ENCODE data around the gene CHST10.

The CHST10 gene

DNA sequence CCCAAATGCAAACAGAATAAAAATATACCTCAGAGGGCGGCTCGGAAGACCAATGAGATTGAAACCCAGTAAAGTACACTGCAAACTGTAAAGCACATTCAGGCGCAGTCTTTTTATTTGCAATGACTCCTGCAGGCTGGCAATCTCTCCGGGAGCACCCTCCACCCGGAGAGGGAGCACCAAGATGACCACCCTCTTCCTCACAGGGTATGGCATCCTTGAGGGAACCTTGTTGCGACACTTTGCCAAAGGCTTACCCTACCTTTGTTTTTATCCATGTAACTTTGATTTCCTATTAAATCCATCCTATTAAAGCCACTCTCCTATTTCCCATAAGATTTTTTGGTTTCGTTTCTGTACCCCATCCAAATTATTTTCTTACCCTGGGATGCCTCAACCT is 16.2 kb downstream of the CHST10 start:
- Histone ChIP-seq H3K4me1 (ENCODE audit: insufficient read depth, poor library complexity, severe bottlenecking) (no peaks in the 10 kb centered on the region), H3K27ac (ENCODE audit: poor library complexity, severe bottlenecking) (no peak overlapping the region), H3K36me3 (ENCODE audit: low read depth) (no peaks in the 10 kb centered on the region; the same call in 1 of the 2 replicates), H3K4me3 (ENCODE audit: severe bottlenecking) (no peak overlapping the region), H3K9me3 (ENCODE audit: severe bottlenecking) (no peaks in the 10 kb centered on the region), H3K27me3 (ENCODE audit: insufficient read depth, poor library complexity, severe bottlenecking) (no peaks in the 10 kb centered on the region)
- TF ChIP-seq, protein P1, sequence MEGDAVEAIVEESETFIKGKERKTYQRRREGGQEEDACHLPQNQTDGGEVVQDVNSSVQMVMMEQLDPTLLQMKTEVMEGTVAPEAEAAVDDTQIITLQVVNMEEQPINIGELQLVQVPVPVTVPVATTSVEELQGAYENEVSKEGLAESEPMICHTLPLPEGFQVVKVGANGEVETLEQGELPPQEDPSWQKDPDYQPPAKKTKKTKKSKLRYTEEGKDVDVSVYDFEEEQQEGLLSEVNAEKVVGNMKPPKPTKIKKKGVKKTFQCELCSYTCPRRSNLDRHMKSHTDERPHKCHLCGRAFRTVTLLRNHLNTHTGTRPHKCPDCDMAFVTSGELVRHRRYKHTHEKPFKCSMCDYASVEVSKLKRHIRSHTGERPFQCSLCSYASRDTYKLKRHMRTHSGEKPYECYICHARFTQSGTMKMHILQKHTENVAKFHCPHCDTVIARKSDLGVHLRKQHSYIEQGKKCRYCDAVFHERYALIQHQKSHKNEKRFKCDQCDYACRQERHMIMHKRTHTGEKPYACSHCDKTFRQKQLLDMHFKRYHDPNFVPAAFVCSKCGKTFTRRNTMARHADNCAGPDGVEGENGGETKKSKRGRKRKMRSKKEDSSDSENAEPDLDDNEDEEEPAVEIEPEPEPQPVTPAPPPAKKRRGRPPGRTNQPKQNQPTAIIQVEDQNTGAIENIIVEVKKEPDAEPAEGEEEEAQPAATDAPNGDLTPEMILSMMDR (IDR thresholded peaks at IDR 0.05; ENCODE audit: poor library complexity, severe bottlenecking): no peak
- DNase-seq (ENCODE audit: low spot score) (no peak), ATAC-seq (ENCODE audit: low read depth) (no peak)

DNA sequence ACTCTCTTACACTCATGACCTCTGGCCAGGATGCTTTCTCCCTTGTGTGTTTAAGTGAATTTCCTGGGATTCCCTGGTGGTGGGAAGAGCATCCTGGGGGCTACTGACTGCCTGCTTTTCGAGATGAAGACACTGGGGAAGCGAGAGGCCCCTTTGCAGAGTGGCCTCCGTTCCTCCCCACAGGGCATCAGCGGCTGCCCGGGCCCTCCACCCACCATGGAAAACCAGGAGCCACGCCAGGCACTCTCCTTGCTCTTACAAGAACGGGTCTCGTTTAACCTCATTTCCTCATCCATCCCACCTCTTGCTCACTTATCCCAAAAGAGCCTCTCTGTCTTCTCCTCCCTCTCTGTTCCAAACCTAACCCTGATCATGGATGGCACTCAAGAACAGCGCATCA is 17.8 kb downstream of the CHST10 start:
- Histone ChIP-seq H3K9me3 (ENCODE audit: severe bottlenecking) (no peaks in the 10 kb centered on the region), H3K27ac (ENCODE audit: poor library complexity, severe bottlenecking) (no peak overlapping the region), H3K36me3 (ENCODE audit: low read depth) (no peaks in the 10 kb centered on the region; the same call in 1 of the 2 replicates), H3K4me3 (ENCODE audit: severe bottlenecking) (no peak overlapping the region), H3K4me1 (ENCODE audit: insufficient read depth, poor library complexity, severe bottlenecking) (no peaks in the 10 kb centered on the region), H3K27me3 (ENCODE audit: insufficient read depth, poor library complexity, severe bottlenecking) (no peaks in the 10 kb centered on the region)
- no peak for DNase-seq (ENCODE audit: low spot score)
- TF ChIP-seq, protein P1 (IDR thresholded peaks at IDR 0.05; ENCODE audit: poor library complexity, severe bottlenecking): no peak
- ATAC-seq (ENCODE audit: low read depth): no peak

DNA sequence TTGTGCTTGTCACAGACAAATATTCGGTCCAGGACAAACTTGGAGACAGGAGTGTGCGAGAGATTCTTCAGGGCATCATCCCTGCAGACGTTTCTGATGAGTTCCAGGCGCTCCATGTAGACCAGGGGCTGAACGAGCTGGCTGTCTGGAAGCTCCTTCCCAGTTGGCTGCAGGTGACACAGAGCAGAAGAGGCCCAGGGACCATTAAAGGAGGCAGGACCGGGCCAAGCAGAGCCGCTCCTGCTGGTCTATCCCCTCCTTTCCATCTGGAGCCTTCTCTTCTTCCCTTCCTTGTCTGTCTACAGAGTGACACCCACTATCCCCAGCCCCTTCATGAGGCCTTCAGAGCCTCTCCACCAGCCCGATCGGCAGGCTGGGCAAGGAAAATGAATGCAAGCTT is 19.5 kb downstream of the CHST10 start:
- ATAC-seq (ENCODE audit: low read depth) (no peak), DNase-seq (ENCODE audit: low spot score) (no peak)
- Histone ChIP-seq H3K4me3 (ENCODE audit: severe bottlenecking) (no peak overlapping the region), H3K36me3 (ENCODE audit: low read depth) (no peaks in the 10 kb centered on the region), H3K9me3 (ENCODE audit: severe bottlenecking) (no peaks in the 10 kb centered on the region), H3K27me3 (ENCODE audit: insufficient read depth, poor library complexity, severe bottlenecking) (no peaks in the 10 kb centered on the region), H3K4me1 (ENCODE audit: insufficient read depth, poor library complexity, severe bottlenecking) (no peaks in the 10 kb centered on the region), H3K27ac (ENCODE audit: poor library complexity, severe bottlenecking) (no peak overlapping the region)
- TF ChIP-seq, protein P1 (IDR thresholded peaks at IDR 0.05; ENCODE audit: poor library complexity, severe bottlenecking): no peak

DNA sequence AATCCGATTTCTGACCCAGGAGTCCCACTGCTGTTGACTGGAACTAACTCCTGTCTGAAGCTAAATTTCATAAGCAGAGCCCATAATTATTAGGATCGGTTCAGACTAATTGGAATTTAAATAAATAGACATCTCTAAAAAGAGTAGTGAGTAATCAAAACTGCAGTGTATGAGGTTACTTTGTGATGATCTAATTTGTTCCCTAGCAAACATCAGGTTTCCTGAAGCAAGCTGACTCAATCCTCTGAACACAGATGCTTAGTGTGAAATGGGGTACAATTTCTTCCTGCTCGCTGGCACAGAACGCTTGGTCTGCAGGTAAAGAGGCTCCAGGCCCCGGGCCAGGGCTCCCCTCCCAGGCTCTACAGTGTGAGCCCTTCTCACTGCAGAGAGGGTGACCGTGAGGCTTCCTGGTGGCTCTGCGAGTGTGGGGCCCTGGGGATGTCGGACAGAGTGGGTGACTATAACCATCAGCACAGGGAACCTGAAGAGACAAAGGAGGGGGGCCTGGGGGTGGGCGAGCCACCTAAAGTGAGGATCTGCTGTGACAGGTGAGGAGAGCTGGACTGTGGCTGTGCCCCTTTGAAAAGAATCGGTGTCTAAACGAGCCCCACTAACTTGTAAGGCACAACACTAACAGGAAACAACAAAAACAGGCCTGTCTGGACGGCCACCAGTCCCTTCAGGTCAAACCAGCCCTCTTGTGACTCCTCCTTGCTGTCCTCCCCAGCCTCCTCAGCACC is 20.2 kb downstream of the CHST10 start:
- Histone ChIP-seq H3K27me3 (ENCODE audit: insufficient read depth, poor library complexity, severe bottlenecking) (no peaks in the 10 kb centered on the region), H3K4me3 (ENCODE audit: severe bottlenecking) (no peak overlapping the region), H3K9me3 (ENCODE audit: severe bottlenecking) (no peaks in the 10 kb centered on the region), H3K36me3 (ENCODE audit: low read depth) (no peaks in the 10 kb centered on the region), H3K27ac (ENCODE audit: poor library complexity, severe bottlenecking) (no peak overlapping the region), H3K4me1 (ENCODE audit: insufficient read depth, poor library complexity, severe bottlenecking) (no peaks in the 10 kb centered on the region)
- DNase-seq (ENCODE audit: low spot score): no peak
- ATAC-seq (ENCODE audit: low read depth): no peak
- TF ChIP-seq, protein P1 (IDR thresholded peaks at IDR 0.05; ENCODE audit: poor library complexity, severe bottlenecking): no peak

DNA sequence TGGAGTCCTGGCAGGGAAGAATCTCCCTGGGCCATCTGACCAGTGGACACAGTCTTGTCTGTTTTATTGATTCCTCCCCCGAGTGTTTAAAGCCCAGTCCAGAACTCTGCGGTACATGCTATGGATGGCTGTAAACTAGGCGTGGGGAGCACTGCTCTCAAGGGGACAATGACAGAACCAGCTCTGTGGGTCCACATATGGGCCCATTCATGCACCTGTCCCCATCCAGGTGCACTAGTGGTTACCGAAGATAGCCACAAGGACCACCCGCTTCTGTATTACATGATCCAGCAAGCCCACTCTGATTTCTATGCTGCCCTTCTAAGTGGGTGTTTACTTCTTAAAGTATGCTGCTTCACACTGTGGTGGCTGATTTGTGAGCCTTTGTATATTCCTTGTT is 21.0 kb downstream of the CHST10 start:
- no peak for DNase-seq (ENCODE audit: low spot score)
- Histone ChIP-seq H3K4me1 (ENCODE audit: insufficient read depth, poor library complexity, severe bottlenecking) (no peaks in the 10 kb centered on the region), H3K27me3 (ENCODE audit: insufficient read depth, poor library complexity, severe bottlenecking) (no peaks in the 10 kb centered on the region), H3K27ac (ENCODE audit: poor library complexity, severe bottlenecking) (no peak overlapping the region), H3K9me3 (ENCODE audit: severe bottlenecking) (no peaks in the 10 kb centered on the region), H3K4me3 (ENCODE audit: severe bottlenecking) (no peak overlapping the region), H3K36me3 (ENCODE audit: low read depth) (no peaks in the 10 kb centered on the region)
- TF ChIP-seq, protein P1 (IDR thresholded peaks at IDR 0.05; ENCODE audit: poor library complexity, severe bottlenecking): no peak
- no peak for ATAC-seq (ENCODE audit: low read depth)

Measured in RWPE2 (cell line).